T-helper 17 cell (primary cell): ENCODE data around the gene APOBEC3G. TPM values are rescaled to one million over a fixed set of nuclear protein-coding genes. Genes with fewer than 3 reads are reported as not detected.

Experiments used
- total RNA-seq, 4 donors: library from RNA in 2 of 4; stranded (reverse) in 2 of 4; gene quantifications; one replicate each; pipeline ENCODE4 v1.2.3 and lab custom pipeline; 2022 to 2026

APOBEC3G gene
- total RNA-seq, 2 donors from 2014 or later = 21.5 to 24.6 TPM

Other genes starting within 250 kb of the APOBEC3G start
- gene NPTXR, start 233.2 kb upstream of the APOBEC3G start, total RNA-seq = 1 to 10 TPM; 2.5 to 2.6 TPM
- gene CBX6, start 205.1 kb upstream of the APOBEC3G start, total RNA-seq = 10 to 100 TPM; 44.0 to 45.8 TPM
- 1 to 10 TPM in 1 of 2 donors, under 1 TPM in 1; 0.70 to 4.1 TPM for gene APOBEC3A, start 119.7 kb upstream of the APOBEC3G start, total RNA-seq
- 1 to 10 TPM; 1.2 to 1.5 TPM for gene APOBEC3B, start 94.9 kb upstream of the APOBEC3G start, total RNA-seq
- gene APOBEC3C, start 63.0 kb upstream of the APOBEC3G start, total RNA-seq = 10 to 100 TPM; 35.9 to 39.8 TPM
- 10 to 100 TPM; 12.2 to 17.6 TPM for gene APOBEC3D, start 56.1 kb upstream of the APOBEC3G start, total RNA-seq
- gene APOBEC3F, start 36.4 kb upstream of the APOBEC3G start, total RNA-seq = 10 to 100 TPM; 11.7 to 13.5 TPM
- 1 to 10 TPM; 1.4 to 4.4 TPM for gene APOBEC3H, start 20.0 kb downstream of the APOBEC3G start, total RNA-seq
- 10 to 100 TPM; 73.9 to 87.9 TPM for gene CBX7, start 75.4 kb downstream of the APOBEC3G start, total RNA-seq
- gene PDGFB, start 167.7 kb downstream of the APOBEC3G start, total RNA-seq = 1 to 10 TPM; 2.8 to 4.4 TPM
- 1,000 to 10,000 TPM; 3,215 to 3,260 TPM for gene RPL3, start 242.3 kb downstream of the APOBEC3G start, total RNA-seq